ENCODE data around the gene GNAO1.

The GNAO1 gene

DNA sequence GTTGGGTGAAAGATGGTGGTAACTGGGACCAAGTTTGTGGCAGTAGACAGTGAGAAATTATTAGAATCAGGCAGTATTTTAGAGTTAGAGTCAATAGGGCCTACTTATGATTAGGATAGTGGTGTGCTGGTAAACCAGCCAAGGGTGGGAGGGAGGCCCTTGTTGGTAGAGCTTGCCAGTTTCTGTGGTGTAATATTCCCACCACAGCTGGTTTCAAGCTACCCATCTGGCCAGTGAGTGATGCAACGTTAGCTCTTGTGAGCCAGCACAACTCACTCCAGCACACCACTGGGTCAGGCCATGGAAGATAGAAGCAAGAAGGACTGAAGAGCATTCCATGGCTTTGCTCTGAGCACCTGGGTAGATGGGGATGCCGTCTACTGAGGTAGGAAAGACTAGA, 34.9 kb downstream of the GNAO1 start:
- no peak overlapping the region for H3K27ac ChIP-seq
- TF ChIP-seq, protein P1, sequence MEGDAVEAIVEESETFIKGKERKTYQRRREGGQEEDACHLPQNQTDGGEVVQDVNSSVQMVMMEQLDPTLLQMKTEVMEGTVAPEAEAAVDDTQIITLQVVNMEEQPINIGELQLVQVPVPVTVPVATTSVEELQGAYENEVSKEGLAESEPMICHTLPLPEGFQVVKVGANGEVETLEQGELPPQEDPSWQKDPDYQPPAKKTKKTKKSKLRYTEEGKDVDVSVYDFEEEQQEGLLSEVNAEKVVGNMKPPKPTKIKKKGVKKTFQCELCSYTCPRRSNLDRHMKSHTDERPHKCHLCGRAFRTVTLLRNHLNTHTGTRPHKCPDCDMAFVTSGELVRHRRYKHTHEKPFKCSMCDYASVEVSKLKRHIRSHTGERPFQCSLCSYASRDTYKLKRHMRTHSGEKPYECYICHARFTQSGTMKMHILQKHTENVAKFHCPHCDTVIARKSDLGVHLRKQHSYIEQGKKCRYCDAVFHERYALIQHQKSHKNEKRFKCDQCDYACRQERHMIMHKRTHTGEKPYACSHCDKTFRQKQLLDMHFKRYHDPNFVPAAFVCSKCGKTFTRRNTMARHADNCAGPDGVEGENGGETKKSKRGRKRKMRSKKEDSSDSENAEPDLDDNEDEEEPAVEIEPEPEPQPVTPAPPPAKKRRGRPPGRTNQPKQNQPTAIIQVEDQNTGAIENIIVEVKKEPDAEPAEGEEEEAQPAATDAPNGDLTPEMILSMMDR (IDR thresholded peaks at IDR 0.05) = no peak
- no peak for TF ChIP-seq ZFX (IDR thresholded peaks at IDR 0.05; ENCODE audit: borderline replicate concordance)

DNA sequence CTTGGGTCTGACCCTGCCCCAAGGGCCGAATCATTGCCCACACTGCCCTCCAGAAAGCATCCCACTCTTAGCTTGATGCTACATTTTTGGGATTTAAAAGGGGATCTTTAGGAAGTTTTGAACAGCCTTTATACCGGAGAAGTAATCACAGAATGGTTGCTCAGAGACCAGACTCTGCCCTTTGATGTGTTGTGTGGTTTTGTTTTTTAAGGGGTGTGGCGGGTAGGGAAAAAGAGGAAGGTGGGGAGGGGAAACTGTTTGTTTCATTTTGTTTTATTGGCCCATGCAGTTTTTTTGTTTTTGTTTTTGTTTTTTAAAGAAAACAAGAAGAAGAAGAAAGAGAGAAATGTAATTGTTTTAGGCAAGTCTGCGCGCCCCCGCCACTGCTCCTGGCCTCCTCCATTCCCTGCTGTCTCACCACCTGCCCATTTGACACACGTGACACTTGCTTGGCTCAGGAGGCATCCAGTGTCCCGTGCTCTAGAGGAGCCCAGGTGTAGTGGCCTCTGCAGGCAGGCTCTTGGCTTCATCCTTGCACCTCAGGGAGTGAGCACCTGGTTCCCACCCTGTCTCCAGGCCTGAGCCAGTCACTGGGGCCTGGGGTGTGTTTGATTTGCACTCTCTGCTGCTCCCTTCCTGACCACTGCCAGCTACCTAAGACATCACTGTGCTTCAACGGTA, 35.7 kb downstream of the GNAO1 start:
- no peak overlapping the region for H3K27ac ChIP-seq
- no peak for TF ChIP-seq ZFX (IDR thresholded peaks at IDR 0.05; ENCODE audit: borderline replicate concordance)
- TF ChIP-seq, protein P1 (IDR thresholded peaks at IDR 0.05) = no peak

DNA sequence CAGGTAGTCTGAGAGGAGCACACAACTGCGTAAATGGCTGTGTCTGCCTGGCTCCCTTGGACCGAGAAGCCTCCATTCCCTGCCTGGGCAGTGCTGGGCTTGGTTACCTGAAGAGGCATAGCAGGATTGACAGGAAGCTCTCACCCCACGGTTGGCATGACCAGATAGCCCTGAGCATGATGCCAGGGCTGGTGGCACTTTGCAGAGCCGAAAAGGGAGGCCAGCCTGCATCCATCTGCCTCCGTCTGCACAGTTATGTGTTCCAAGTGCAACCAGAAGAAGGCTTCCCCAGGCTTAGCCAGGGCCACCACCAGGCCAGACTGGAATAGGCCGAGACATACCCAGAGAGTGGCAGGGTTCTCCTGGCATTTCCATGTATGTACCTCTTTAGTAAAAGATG, 36.6 kb downstream of the GNAO1 start:
- TF ChIP-seq, protein P1 (IDR thresholded peaks at IDR 0.05) = no peak
- no peak for TF ChIP-seq ZFX (IDR thresholded peaks at IDR 0.05; ENCODE audit: borderline replicate concordance)
- no peak overlapping the region for H3K27ac ChIP-seq

DNA sequence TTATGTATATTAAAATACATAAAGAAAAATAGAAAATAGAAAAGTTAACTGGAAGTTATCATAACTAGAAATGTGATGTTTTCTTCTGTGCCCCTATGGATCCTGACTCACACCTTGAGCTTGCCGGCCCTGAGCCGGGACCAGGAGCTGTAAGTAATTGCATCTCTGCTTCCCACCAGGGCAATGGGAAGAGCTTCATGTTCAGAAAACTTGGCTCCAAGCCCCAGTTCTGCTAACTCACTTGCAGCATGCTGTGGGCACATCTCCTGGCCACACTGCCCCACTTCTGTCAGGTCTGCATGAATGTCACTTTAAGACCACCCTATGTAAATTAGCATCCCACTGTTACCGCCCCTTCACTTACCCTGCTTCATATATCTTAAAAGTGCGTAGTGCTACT, 37.2 kb downstream of the GNAO1 start:
- no peak overlapping the region for H3K27ac ChIP-seq
- TF ChIP-seq ZFX (IDR thresholded peaks at IDR 0.05; ENCODE audit: borderline replicate concordance) = no peak
- TF ChIP-seq, protein P1 (IDR thresholded peaks at IDR 0.05) = no peak

DNA sequence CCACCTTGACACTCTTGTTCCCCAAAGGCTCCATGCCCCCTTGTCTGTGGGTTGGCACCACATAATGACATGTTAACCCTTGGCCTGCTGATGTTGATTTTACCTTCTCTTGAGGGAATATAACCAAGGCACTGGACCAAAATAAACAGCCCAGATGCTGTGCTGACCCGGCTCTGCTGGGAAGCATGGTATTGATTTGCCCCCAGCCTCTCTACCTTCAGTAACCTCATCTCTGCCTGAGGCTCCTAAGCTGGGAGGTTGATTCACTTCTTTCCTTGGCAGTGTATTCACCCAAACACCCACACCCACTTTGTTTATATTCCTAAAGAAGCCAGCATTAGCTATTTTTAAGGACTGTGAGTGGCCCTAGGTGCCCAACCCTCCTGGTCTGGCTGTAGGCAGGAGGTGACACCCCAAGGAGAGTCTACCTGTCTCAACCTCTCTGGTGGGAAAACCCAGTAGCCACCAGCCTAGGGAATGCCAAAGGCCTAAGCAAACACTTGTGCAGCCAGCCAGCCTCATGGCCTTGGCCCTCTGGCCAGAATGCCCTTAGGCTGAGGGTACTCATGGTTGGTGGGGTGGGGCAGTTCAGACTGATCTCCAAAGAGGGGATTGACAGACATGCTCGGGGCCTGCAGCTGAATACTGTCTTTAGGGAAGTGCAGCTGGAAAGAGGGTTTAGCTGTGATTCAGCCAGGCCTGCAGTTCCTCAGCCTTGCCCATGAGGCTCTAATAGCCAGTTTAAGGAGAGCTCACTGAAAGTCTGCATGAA, 42.7 kb downstream of the GNAO1 start:
- H3K27ac ChIP-seq = no peak overlapping the region
- TF ChIP-seq, protein P1 (IDR thresholded peaks at IDR 0.05) = no peak
- no peak for TF ChIP-seq ZFX (IDR thresholded peaks at IDR 0.05; ENCODE audit: borderline replicate concordance)

DNA sequence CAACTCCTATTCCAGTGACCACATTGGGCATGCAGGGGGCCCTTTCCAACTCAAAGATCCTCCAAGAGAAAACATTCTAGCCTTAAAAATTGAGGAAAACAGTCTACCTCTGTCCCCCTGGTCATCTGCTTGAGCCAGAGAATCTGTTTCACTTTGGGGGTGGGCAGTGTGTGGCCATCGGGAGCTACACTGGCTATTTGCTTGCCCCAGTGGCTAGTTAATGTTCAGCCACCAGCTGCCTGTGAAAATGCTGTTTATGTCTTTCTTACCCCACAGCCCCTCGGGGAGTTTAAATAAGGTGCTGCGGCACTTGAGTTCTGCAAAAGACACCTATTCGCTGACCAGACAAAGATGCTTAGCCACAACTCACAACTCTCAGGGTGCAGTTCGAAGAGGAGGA, 43.4 kb downstream of the GNAO1 start:
- no peak overlapping the region for H3K27ac ChIP-seq
- no peak for TF ChIP-seq ZFX (IDR thresholded peaks at IDR 0.05; ENCODE audit: borderline replicate concordance)
- TF ChIP-seq, protein P1 (IDR thresholded peaks at IDR 0.05) = no peak

DNA sequence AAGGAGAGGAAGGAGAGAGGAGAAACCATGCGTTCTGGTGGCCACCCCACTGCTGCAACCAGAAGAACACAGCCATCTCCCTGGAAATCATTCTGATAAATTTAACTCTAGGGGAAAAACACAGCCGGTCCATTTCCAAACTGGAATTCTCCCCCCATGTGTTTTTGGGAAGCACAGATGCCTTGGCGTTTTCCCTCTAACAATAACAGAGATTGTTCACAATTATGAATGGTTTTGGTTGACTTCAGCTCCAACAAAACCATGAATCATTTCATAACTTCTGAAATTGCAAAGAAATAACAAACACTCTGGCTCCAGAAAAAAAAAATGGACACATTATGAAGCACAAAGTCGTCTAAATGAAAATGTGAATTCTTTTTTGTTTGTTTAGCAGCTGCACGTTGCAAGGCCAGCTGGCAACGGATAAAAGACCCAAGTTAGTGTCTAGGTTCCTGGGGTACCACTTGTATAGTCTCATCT, 46.2 kb downstream of the GNAO1 start:
- no peak for TF ChIP-seq ZFX (IDR thresholded peaks at IDR 0.05; ENCODE audit: borderline replicate concordance)
- TF ChIP-seq, protein P1 (IDR thresholded peaks at IDR 0.05) = no peak
- no peak overlapping the region for H3K27ac ChIP-seq
